Jurkat, Clone E6-1 (cell line): ENCODE results near the gene FXYD4.
A peak's percentile ranks its signal among the peaks of the same experiment; 100 is the strongest.
"Not testable (repeated sequence)": the region's sequence is repeated elsewhere in the genome, so short reads cannot be mapped to it uniquely, and the experiment has no call there.

Experiments used
- DNase-seq: peaks from one replicate; pipeline ENCODE4 v3.0.0-alpha.2; 2011; ENCODE audit warnings: low read depth, low spot score
- H3K4me3 ChIP-seq: 2 replicates; pipeline ENCODE4 v1.5.1; 2011; ENCODE audit warnings: mild to moderate bottlenecking, low read length, control low read depth, moderate library complexity

The FXYD4 gene

DNA sequence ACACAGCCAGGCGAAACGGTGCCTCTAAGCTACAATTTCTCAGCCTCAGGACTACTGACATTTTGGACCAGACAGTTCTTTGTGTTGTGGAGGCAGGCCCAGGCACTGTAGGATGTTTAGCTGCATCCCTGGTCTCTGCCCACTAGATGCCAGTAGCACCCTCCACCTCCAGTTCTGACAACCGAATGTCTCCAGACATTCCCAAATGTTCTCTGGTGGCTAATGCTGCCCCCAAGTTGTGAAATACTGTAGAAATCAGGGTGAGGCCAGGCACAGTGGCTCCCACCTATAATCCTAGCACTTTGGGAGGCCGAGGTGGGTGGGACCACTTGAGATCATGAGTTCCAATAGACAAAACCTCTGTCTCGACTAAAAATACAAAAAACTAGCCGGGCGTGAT lies 19.3 kb downstream of the FXYD4 start:
- DNase-seq, result no peak
- H3K4me3 ChIP-seq, result no peak overlapping the region

DNA sequence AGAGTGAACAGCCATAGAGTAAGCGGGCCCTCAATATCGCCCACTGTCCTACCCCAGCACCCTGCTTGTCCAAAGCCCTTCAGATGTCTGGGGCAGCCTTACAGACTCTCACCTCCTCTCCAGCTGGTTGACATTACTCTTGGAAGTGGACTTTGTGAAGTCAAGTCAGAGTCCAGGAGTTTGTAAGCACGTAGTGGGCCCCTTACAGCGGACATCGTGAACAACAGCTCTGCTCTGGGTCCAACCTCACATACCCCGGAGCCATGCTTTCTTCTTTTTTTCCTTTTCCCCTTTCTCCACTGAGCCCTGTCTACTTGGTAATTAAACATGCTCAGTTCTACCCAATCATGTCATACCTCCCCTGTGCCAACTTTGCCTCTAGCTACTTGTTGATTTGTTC lies 20.1 kb downstream of the FXYD4 start:
- DNase-seq, result no peak
- H3K4me3 ChIP-seq, result no peak overlapping the region

DNA sequence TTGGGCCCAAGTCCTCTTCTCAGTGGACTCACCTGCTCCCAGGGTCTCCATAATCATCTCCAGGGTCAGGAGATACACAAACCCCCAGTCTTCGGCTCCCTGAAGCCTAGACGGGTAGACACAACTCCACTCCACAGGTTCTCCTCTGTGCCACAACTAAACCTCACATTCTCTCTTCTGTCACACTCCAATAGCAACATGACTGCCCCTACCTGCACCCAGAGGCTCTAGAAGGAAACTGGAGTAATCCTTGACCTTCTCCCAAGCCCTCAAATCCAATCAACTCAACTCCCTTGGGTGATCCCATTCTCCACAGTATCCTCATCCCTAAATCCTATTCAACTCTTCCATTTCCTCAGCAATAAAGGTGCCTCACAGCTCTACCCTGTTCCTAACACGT lies 21.3 kb downstream of the FXYD4 start:
- DNase-seq, result no peak
- no peak overlapping the region for H3K4me3 ChIP-seq

DNA sequence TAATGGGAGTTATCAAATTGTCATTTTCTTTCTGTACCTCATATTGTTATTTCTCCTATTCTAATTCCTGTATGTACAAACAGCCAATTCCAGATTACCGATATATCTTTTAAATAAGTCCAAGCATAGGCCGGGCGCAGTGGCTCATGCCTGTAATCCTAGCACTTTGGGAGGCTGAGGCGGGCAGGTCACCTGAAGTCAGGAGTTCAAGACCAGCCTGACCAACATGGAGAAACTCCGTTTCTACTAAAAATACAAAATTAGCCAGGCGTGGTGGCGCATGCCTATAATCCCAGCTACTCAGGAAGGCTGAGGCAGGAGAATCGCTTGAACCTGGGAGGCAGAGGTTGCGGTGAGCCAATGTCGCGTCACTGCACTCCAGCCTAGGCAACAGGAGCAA lies 21.8 kb downstream of the FXYD4 start:
- H3K4me3 ChIP-seq, DNase-seq: not testable (repeated sequence)

DNA sequence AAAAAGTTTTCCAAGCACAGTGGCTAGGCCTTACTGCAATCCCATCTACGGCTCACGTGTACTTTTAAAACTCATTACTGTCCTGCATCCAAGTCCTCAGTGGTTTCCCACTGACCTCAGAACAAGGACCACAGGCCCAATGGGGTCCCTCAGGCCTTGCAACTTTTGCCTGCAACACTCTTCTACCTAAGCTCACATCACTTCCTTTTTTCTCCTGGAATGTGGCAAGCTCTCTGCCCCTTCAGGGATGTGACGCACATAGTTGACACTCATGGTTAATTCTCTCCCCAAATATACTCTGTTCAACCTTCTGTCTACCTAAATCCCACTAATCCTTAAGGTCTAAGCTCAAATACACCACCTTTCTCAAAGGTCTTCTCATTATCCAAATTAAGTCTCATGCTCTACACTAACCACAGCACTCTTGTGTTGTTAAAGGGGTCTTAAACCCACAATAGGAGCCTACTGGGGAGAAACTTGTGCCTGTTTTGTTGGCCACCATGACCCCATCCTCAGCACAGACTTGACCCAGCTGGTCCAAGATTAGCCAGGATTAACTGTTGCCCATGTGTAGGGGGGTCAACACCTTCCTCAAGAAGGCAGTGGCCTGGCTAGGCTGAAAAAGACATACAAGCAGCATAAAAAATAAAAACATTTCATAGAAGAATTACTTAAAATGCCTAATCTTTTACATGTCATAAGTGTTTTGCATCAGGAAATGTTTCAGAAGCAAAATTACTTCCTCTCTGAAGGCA lies 22.3 kb downstream of the FXYD4 start:
- H3K4me3 ChIP-seq, result no peak overlapping the region
- no peak for DNase-seq

DNA sequence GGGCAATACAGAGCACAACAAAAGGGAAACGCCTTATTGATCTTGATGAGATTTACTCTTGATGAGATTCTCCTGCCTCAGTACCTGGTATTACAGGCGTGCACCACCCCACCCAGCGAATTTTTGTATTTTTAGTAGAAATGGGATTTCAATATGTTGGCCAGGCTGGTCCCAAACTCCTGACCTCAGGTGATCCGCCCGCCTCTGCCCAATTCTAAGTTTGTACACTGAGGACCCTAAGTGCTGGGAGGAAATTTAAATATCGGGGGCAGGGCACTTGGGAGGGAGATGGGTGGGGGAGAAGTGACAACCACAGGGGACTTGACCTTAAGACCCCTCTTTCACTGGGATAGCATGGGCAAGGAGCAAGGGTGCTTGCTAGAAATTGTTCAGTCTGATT lies 23.4 kb downstream of the FXYD4 start:
- no peak for DNase-seq

DNA sequence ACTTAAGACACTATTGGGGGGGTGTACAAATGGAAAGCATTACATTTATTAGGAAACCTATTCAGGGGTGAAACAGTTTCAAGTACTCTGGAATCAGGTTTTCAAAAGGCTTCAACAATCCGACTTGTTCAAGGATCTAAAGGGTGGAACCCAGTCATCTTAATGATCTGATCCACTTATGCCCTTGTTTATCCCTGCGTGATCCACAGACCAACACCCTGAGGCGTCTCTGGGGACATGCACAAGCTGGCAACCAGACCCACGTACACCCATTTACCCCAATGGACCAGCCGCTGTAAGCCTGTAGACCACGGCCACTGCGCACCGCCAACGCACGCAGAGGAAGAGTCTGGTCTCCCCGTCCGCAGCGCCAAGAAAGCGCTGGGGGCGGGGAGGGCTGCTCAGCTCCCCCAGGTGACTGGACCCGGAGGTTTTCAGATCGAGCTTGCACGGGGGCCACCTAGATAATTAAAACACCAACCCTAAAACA lies 24.2 kb downstream of the FXYD4 start:
- DNase-seq, result no peak
- H3K4me3 ChIP-seq, result peak overlapping the region; percentile 87

More for the DNA sequence above, 23.4 kb downstream of the FXYD4 start:
- H3K4me3 ChIP-seq, result peak overlapping the region; percentile 87

DNA sequence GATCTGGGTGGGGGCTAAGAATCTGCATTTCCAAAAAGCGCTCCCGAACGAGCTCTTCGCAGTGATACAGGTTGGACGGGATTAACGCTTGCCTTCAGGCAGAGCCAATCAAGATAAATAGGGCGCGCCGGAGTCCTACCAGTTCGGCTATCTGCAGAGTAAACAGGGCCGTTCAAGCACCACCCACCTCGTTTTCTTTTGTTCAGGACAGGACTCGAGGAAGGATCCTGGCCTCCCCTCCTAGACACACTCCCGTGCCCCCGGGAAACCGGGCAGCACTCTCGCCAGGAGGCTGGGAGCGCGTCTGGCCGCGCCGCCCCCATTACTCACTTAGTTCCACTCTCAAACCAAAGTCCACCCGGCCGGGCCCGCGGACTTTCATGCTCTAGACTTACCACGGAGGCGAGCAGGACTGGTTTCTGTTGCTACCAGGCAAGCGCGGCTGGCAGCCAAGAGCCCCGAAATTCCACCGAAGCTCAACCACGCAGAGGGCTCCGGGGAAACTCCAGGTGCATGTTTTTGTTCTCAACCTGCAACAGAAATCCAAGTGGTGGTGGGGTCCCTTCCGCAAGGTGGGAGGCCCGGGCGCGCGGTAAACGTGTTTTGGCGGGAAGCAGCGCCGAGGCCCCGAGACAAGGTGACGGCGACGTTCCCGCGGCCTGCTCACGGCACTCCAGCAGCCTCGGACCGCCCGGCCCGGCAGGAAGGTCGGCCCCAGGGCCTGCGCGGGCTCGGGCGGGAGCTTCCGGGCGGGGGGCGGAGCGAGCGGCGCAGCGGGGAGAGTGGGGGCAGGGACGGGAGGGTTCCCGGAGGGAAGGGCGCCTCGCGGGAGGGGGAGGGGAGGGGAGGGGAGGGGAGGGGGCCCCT lies 24.9 kb downstream of the FXYD4 start:
- peak overlapping the region; percentile 87 for H3K4me3 ChIP-seq
- DNase-seq, result peak; percentile 64

DNA sequence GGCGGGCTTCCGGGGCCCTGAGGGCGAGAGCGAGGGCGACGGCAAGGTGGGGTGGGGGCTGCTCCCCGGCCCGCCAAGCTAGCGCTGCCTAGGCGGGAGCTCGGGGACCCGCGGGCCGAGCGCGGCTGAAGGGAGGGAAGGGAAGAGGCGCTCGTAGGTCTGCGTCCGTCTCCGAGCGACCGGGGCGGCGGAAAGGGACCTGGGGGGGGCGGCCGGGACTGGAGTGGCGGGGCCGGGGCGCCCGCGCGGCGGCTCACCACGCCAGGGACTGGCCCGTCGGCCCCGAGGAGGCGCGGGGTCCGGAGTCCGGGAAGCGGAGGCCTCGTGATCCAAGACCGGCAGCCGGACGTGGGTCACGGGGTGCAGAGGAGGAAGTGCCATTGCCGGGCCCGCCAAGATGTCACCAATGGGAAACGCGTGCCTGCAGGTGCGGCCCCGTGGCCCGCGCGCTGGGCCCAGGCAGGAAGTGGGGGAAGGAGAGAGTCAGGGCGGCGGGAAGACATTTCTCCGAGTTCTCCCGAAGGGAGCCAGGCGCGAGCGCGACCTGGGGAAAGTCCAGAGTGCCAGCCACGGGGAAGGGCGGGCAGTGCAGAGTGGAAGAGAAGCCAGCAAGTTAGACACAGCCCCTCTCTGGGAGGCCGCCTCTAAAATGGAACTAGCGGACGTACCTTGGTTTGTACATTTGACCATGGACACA lies 25.6 kb downstream of the FXYD4 start:
- peak overlapping the region; percentile 63 for H3K4me3 ChIP-seq
- DNase-seq, result peak; percentile 87

DNA sequence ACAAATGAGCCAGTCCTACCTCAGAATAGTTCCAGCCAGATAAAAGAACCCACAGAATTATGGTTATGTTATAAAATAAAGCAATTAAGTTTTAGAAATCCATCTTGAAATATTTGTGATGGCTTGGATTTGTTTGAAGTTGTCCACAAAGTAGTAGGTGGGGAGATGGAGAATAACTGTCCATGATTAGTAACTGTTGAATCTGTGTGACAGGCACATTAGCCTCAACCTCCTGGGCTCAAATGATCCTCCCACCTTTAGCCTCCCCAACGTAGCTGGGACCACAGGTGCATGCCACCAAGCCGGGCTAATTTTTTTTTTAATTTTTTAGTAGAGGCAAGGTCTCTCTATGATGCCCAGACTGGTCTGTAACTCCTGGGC lies 27.5 kb downstream of the FXYD4 start:
- no peak for DNase-seq
- H3K4me3 ChIP-seq, result peak overlapping the region; percentile 63; the same call in 1 of the 2 replicates

DNA sequence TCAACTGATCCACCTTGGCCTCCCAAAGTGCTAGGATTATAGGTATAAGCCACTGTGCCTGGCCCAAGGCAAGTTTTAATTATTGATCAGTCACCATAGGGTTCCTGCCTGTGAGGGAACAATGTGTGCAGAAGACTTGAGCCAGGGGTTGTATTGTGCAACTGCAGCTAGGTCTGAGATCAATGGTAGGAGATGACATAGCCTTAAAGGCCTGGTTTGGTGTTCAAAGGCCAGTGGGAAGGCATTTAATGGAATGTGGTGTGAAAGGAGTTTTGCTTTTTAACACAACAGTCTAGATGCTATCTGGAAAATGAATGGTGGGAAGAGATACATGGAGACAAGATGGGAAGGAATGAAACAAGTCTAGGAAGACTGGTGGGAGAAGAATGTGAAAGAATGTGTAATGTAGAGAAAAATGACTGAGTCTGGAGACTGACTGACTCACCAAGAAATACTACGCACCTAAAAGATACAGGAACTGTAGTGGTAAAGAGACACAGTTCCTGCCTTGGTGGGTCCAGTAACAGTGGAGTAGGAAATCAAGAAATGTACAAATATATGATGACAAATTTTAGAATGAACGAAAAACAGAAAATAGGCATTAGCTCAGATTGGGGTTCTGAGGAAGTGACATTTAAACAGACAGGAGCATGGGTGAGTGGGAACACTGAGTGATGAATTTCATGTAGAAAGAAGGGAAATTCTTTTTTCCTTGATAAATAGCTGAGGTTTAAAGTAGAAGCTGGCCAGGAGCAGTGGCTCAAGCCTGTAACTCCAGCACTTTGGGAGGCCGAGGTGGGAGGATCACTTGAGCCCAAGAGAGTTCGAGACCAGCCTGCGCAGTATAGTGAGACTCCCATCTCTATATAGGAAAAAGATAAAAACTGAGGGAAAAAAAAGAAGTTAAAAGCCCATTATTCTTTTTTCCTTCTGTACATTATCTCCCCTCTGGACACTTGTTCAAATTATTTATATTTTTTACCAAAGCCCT lies 28.2 kb downstream of the FXYD4 start:
- DNase-seq, result no peak
- H3K4me3 ChIP-seq, result no peak overlapping the region

DNA sequence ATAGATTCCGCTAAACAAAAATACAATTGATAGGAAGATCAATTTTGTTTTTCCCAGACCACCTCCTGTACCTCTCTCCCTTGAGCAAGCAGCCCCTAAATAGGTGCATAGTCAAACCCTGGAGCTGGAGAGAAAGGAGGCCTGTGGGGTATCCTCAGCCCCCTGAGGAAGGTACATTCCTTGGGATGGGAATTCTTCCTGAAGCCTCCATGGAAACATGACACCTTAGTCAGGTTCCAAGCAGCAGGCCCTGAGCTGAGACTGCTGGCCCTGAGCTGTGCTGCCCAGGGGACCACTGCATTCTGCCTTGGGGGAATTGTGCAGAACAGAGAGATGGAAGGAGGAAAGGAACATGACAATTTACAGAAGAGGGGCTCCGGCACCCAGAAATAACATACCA lies 30.2 kb downstream of the FXYD4 start:
- no peak overlapping the region for H3K4me3 ChIP-seq
- DNase-seq, result no peak

DNA sequence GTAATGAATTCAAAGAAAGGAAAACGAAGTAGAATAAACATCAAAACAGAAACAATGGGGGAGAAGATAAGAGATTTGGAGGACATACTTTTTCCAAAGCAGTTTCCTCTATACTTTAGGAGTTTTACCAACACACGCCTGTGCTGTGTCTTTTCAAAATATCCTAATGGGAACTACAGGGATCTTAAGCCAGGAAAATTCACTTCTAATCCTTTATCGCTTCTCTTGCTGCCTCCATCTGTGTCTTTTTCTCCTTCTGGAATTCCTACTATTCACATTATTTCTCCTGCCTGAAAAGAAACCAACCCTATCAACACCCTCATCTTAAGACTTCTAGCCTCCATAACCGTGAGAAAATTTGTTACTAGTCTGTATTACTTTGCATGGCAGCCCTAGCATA lies 30.7 kb downstream of the FXYD4 start:
- no peak for DNase-seq
- H3K4me3 ChIP-seq, result no peak overlapping the region

DNA sequence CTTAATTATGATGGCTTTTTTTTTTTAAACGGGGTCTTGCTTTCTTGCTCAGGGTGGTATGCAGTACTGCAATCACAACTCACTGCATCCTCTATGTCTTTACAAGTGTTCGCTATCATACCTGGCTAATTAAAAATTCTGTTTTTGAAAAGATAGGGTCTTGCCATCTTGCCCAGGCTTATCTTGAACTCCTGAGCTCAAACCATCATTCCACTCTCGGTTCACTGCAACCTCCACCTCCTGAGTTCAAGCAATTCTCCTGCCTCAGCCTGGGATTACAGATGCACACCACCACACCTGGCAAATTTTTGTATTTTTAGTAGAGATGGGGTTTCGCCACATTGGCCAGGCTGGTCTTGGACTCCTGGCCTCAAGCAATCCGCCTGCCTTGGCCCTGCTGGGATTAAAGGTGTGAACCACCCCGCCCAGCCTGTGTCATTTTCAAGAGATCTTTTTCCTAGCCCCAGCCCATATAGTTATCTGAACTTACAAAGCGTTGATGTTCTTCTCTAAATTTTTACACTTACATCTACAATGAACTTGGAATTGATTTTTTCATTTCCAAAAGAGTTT lies 31.5 kb downstream of the FXYD4 start:
- H3K4me3 ChIP-seq, result no peak overlapping the region
- no peak for DNase-seq

DNA sequence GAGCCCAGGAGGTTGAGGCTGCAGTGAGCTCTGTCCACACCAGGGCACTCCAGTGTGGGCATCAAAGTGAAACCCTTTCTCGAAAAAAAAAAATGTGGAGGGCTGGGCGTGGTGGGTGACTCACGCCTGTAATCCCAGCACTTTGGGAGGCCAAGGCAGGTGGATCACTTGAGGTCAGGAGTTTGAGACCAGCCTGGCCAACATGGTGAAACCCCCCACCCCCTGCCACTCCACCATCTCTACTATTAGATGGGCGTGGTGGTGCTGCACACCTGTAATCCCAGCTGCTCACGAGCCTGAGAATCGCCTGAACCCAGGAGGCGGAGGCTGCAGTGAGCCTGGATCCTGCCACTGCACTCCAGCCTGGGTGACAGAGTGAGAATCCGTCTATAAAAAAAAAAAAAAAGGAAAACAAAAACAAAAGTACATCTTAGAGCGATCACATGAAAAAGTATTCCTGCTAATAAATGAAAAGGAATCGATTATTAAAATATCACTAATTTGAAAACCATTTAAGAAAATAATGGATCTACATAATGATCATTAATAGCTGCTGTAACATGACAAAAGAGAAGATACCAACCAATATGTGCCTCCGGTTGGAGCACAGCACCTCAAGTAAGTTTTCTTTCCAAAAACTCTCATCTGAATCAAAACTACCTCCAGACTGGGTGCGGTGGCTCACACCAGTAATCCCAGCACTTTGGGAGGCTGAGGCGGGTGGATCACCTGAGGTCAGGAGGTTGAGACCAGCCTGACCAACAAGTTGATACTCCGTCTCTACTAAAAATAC lies 32.7 kb downstream of the FXYD4 start:
- no peak overlapping the region; the same call in 1 of the 2 replicates for H3K4me3 ChIP-seq
- DNase-seq, result no peak

DNA sequence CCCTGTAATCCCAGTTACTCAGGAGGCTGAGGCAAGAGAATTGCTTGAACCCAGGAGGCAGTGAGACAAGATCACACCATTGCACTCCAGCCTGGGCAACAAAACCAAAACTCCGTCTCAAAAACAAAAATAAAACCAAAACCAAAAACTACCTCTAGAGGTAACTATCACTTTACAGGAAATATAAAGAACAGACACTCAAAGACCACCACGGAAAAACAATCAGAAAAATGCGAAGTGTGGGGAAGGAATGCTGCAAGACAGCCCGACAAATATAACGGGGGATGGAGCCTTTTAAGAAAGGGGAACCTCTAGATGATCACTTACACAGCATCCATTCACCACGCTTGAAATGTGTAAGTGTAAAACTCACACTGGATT lies 33.3 kb downstream of the FXYD4 start:
- DNase-seq, result no peak

DNA sequence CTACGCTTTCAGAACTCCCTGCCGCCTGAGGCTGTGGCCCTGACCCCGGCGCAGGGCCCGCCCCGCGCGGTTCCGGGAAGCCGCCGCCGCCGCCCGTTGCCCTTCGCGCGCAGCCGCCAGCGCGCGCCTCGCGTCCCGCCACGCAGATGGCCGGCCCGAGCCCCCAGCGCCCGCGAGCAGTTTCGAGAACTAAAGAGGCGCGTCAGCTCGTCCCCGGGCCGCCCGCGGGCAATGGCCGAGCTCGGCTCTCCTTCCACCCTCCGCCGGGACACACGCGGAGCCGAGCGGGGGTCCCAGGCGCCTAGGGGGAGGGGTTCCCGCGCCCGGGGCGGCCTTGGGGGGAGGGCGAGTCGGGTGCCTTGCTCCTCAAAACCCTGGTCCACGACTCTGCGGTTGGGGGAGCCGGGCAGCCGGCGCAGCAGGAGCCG lies 35.7 kb downstream of the FXYD4 start:
- DNase-seq, result no peak
- peak overlapping the region; percentile 92 for H3K4me3 ChIP-seq

More for the DNA sequence above, 33.3 kb downstream of the FXYD4 start:
- peak overlapping the region; percentile 27 for H3K4me3 ChIP-seq
